Measurements from ENCODE around the gene ESF1. TPM values are rescaled to one million over a fixed set of nuclear protein-coding genes. Genes with fewer than 3 reads are reported as not detected.
A peak's percentile ranks its signal among the peaks of the same experiment; 100 is the strongest.
"Not testable (repeated sequence)": the region's sequence is repeated elsewhere in the genome, so short reads cannot be mapped to it uniquely, and the experiment has no call there.

The ESF1 gene
- total RNA-seq, 1 donor: 13.8 TPM

- H3K4me3 ChIP-seq (ENCODE audit: low read depth, low read length): no peak overlapping the region
- DNase-seq (ENCODE audit: low read depth): no peak
- TF ChIP-seq, protein P1, sequence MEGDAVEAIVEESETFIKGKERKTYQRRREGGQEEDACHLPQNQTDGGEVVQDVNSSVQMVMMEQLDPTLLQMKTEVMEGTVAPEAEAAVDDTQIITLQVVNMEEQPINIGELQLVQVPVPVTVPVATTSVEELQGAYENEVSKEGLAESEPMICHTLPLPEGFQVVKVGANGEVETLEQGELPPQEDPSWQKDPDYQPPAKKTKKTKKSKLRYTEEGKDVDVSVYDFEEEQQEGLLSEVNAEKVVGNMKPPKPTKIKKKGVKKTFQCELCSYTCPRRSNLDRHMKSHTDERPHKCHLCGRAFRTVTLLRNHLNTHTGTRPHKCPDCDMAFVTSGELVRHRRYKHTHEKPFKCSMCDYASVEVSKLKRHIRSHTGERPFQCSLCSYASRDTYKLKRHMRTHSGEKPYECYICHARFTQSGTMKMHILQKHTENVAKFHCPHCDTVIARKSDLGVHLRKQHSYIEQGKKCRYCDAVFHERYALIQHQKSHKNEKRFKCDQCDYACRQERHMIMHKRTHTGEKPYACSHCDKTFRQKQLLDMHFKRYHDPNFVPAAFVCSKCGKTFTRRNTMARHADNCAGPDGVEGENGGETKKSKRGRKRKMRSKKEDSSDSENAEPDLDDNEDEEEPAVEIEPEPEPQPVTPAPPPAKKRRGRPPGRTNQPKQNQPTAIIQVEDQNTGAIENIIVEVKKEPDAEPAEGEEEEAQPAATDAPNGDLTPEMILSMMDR (IDR thresholded peaks at IDR 0.05; ENCODE audit: insufficient read depth, low read depth, low read length): no peak
Measured at GRCh38 chr20:13749811-13750210, 34.9 kb downstream of the ESF1 start.

- TF ChIP-seq, protein P1 (IDR thresholded peaks at IDR 0.05; ENCODE audit: insufficient read depth, low read depth, low read length): no peak
- no peak overlapping the region for H3K4me3 ChIP-seq (ENCODE audit: low read depth, low read length)
- no peak for DNase-seq (ENCODE audit: low read depth)
Measured at GRCh38 chr20:13745784-13746183, 38.9 kb downstream of the ESF1 start.

DNA sequence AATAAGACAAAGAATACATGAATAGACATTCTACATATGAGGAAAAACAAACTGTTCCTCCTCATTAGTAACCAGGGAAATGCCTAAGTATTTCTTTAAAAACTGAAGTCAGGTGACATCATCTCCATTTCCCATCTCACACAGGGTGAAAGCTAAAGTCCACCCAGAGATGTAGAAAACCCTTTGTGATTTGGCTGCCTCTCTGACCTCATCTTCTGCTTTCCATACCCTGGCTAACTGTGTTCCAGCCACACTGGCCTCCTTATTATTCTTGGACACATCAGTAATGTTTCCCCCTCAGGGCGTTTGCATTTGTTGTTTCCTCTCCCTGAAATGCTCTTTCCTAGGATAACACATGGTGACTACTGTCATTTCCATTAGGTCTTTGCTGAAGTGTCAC lies 40.4 kb downstream of the ESF1 start:
- no peak for DNase-seq (ENCODE audit: low read depth)
- TF ChIP-seq, protein P1 (IDR thresholded peaks at IDR 0.05; ENCODE audit: insufficient read depth, low read depth, low read length): no peak
- H3K4me3 ChIP-seq (ENCODE audit: low read depth, low read length): no peak overlapping the region

GRCh38 chr20:13741879-13742278 lies 42.8 kb downstream of the ESF1 start:
- no peak for DNase-seq (ENCODE audit: low read depth)
- H3K4me3 ChIP-seq (ENCODE audit: low read depth, low read length): no peak overlapping the region
- TF ChIP-seq, protein P1 (IDR thresholded peaks at IDR 0.05; ENCODE audit: insufficient read depth, low read depth, low read length): no peak

DNA sequence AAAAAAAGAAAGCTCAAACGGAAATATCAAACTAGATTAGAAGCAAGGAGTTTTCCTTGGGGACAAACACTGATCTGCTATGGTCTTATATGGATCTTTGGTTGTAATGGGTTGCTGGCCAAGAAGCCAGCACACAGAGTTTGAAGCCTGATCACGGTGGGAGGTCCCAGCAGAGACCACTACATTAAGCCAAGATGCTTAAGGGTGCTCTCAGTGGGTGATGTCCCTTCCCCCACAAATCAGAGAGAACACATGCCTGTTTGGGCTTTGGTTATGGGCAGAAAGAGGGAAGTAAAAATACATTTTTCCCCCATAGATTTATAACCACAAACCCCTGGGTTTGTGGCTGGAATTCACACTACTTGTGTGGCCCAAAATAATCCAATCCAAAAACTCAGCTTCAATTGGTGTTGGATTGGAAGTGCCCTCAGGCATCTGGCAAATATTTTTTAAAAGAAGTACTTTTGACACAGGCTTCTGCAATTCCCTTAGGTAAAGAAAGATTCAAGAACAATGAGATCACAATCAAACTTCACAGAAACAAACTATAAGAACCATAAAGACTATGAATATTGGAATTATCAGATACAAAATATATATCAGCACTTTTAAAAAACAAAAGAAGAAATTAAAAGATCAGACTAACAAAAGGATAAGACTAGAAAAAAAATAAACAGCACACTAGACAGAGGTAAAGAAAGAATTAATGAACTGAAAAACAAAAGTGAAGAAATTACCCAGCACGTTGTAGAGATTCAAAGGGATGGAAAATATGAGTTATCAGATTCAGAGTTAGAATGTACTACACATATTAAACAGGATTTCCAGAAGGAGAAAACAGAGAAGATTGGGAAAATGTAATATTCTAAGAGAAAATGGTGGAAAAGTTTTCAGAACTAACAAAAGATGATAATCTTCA lies 44.7 kb downstream of the ESF1 start:
- TF ChIP-seq, protein P1 (IDR thresholded peaks at IDR 0.05; ENCODE audit: insufficient read depth, low read depth, low read length): no peak
- no peak overlapping the region for H3K4me3 ChIP-seq (ENCODE audit: low read depth, low read length)
- DNase-seq (ENCODE audit: low read depth): no peak

- DNase-seq (ENCODE audit: low read depth); H3K4me3 ChIP-seq (ENCODE audit: low read depth, low read length): not testable (repeated sequence)
Measured at GRCh38 chr20:13738187-13738586, 46.5 kb downstream of the ESF1 start.

DNA sequence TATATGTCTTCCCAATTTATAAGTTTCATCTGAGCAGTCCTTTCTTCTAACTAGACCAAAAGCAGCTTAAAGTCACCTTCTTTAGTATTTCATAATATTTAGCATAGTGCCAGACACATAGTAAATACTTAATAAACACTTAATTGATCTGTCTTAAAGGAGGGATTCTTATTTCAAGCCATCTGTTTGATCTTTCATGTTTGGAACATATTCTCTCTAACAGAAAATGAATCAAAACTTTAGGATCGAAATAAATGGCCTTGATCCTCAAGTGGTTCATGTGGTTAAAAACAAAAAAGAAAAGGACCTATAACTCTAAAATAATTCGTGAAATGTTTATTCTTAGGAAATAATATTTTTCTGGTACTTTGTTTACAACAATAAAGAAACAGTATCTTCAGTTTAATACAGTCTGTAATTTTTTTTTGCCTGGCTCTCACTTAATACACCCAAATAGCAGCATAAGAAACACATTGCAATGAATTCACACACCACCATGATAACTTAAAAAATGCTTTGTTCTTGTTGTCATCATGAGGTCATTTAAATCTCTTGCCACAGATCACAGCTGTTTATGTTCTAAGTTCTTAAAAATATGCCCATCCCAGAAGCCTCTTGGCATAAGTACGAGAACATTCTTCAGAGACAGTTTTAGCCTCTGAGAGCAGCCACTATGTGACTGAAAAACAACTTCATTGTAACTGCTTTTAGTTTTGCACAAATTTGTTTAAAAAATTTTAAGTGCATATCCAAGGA lies 48.1 kb downstream of the ESF1 start:
- DNase-seq (ENCODE audit: low read depth): peak; percentile 88
- no peak overlapping the region for H3K4me3 ChIP-seq (ENCODE audit: low read depth, low read length)

More for the DNA sequence above, 48.1 kb downstream of the ESF1 start:
- TF ChIP-seq, protein P1 (IDR thresholded peaks at IDR 0.05; ENCODE audit: insufficient read depth, low read depth, low read length): no peak

Measured in fibroblast of villous mesenchyme (primary cell).